Measurements from ENCODE around the gene ZMYND8. TPM values are rescaled to one million over a fixed set of nuclear protein-coding genes. Genes with fewer than 3 reads are reported as not detected.

Gene ZMYND8
- total RNA-seq, 1 donor from 2014 or later, result 37.9 TPM

GRCh38 chr20:47334022-47334551, 22.4 kb downstream of the ZMYND8 start:
- DNase-seq, result no peak
- intact Hi-C loops (cut with micrococcal nuclease), result no loop called here
- no peak for TF ChIP-seq CTCF (IDR thresholded peaks at IDR 0.05; ENCODE audit: borderline replicate concordance)
- Histone ChIP-seq H3K36me3 (no peaks in the 10 kb centered on the region), H3K9me3 (replicated peaks) (no peaks in the 10 kb centered on the region), H3K4me3 (peak overlapping the region; percentile 20), H3K27me3 (ENCODE audit: low read depth) (no peaks in the 10 kb centered on the region), H3K4me1 (peaks cover 97% of the 10 kb centered on the region), H3K27ac (replicated peaks) (peak overlapping the region; percentile 81)

GRCh38 chr20:47332381-47333206, 23.9 kb downstream of the ZMYND8 start:
- intact Hi-C loops (cut with micrococcal nuclease), result no loop called here
- Histone ChIP-seq H3K9me3 (replicated peaks) (no peaks in the 10 kb centered on the region), H3K4me1 (peaks cover 97% of the 10 kb centered on the region), H3K27me3 (ENCODE audit: low read depth) (no peaks in the 10 kb centered on the region), H3K27ac (replicated peaks) (peak overlapping the region; percentile 81), H3K4me3 (no peak overlapping the region), H3K36me3 (no peaks in the 10 kb centered on the region)
- no peak for DNase-seq
- TF ChIP-seq CTCF (IDR thresholded peaks at IDR 0.05; ENCODE audit: borderline replicate concordance), result no peak

- H3K4me3 ChIP-seq, result no peak overlapping the region
- H3K4me1 ChIP-seq, result peaks cover 94% of the 10 kb centered on the region
- intact Hi-C loops (cut with micrococcal nuclease), result no loop called here
- no peaks in the 10 kb centered on the region for H3K36me3 ChIP-seq
- TF ChIP-seq CTCF (IDR thresholded peaks at IDR 0.05; ENCODE audit: borderline replicate concordance), result no peak
- no peaks in the 10 kb centered on the region for H3K9me3 ChIP-seq (replicated peaks)
- H3K27me3 ChIP-seq (ENCODE audit: low read depth), result no peaks in the 10 kb centered on the region
- peak overlapping the region; percentile 81 for H3K27ac ChIP-seq (replicated peaks)
- no peak for DNase-seq
Measured at GRCh38 chr20:47330933-47331708, 25.4 kb downstream of the ZMYND8 start.

GRCh38 chr20:47330071-47330470, 26.4 kb downstream of the ZMYND8 start:
- peaks cover 93% of the 10 kb centered on the region for H3K4me1 ChIP-seq
- no peaks in the 10 kb centered on the region for H3K36me3 ChIP-seq
- intact Hi-C loops (cut with micrococcal nuclease), result no loop called here
- H3K27me3 ChIP-seq (ENCODE audit: low read depth), result no peaks in the 10 kb centered on the region
- no peak for DNase-seq
- TF ChIP-seq CTCF (IDR thresholded peaks at IDR 0.05; ENCODE audit: borderline replicate concordance), result no peak
- H3K27ac ChIP-seq (replicated peaks), result peak overlapping the region; percentile 81
- H3K4me3 ChIP-seq, result no peak overlapping the region
- no peaks in the 10 kb centered on the region for H3K9me3 ChIP-seq (replicated peaks)

- Histone ChIP-seq H3K27ac (replicated peaks) (peak overlapping the region; percentile 81), H3K4me3 (no peak overlapping the region), H3K9me3 (replicated peaks) (no peaks in the 10 kb centered on the region), H3K4me1 (peaks cover 91% of the 10 kb centered on the region), H3K36me3 (no peaks in the 10 kb centered on the region), H3K27me3 (ENCODE audit: low read depth) (no peaks in the 10 kb centered on the region)
- DNase-seq, result no peak
- no peak for TF ChIP-seq CTCF (IDR thresholded peaks at IDR 0.05; ENCODE audit: borderline replicate concordance)
- intact Hi-C loops (cut with micrococcal nuclease), result no loop called here
Measured at GRCh38 chr20:47328129-47328528, 28.4 kb downstream of the ZMYND8 start.

All from left ventricle myocardium inferior (tissue), 1 donor.